Heart left ventricle (tissue), 13 donors: ENCODE data around the gene SCUBE3.

Source experiments
- POLR2A ChIP-seq, 2 donors: fragments of 450-650 bp; IDR thresholded peaks; one replicate each; pipeline ENCODE4 v1.6.1; 2017; ENCODE audit warnings: antibody characterized with exemption in 2 of 2, mild to moderate bottlenecking in 2 of 2, moderate library complexity in 2 of 2
- TF ChIP-seq, protein P1 (sequence below), 12 donors: fragments of 200-600 bp; sonication (generic) in 4 of 12; IDR thresholded peaks; one replicate each; pipeline versions ENCODE4 v1.5.0 to v1.8.0; 2018 to 2022; ENCODE audit warnings: antibody characterized with exemption in 12 of 12, mild to moderate bottlenecking in 5 of 12
- donor health status: ischemic (EF 13 %, LVEDD 7.1; RV severe dilation, severe dysfunction).
- donor health status: DM: no; HTN: yes; CAD: no.
- donor health status: DM: no; HTN: no; CAD: no.
- donor health status: ischemic (EF 25% LVEDD 6.9; RV normal size, moderate dysfunction).
- donor health status: ischemic (EF 25% LVEDD 5.7; RV mildly dilated, moderate dysfunction).
- donor health status: ischemic (EF 35%, LVEDD 5.7; RV mildly dilated, moderate dysfunction).
- donor health status: nonischemic (EF 11% LVEDD 7.7; RV severe dilation, severe dysfunction).
- donor health status: DM: yes; HTN: yes; CAD: no.
- donor health status: PGD.
- donor health status: ischemic (EF 29% LVEDD 5.4; RV normal size, mild dysfunction).
- donor health status: nonischemic (EF 23%, LVEDD 6.1; RV moderate dilation, normal function).

DNA sequence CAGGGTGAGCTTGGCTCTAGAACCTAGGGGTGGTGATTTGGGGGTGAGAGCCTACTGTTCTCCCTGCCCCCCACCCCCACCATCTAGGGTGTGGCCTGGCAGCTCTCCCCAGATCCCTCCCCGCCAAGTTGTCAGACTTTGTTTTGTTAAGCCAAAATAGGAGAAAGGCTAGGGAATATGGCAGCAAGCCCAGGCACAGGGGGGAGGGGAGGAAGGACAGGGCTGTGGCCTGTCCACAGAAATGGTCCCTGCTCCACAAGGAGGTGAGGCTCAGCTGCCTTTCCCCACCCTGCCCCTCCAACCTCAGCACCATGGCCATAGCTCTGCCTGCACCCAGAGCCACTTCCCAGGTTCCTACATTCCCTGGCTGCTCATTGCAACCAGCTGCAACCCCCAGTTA lies 17.2 kb downstream of the SCUBE3 start:
- TF ChIP-seq, protein P1, sequence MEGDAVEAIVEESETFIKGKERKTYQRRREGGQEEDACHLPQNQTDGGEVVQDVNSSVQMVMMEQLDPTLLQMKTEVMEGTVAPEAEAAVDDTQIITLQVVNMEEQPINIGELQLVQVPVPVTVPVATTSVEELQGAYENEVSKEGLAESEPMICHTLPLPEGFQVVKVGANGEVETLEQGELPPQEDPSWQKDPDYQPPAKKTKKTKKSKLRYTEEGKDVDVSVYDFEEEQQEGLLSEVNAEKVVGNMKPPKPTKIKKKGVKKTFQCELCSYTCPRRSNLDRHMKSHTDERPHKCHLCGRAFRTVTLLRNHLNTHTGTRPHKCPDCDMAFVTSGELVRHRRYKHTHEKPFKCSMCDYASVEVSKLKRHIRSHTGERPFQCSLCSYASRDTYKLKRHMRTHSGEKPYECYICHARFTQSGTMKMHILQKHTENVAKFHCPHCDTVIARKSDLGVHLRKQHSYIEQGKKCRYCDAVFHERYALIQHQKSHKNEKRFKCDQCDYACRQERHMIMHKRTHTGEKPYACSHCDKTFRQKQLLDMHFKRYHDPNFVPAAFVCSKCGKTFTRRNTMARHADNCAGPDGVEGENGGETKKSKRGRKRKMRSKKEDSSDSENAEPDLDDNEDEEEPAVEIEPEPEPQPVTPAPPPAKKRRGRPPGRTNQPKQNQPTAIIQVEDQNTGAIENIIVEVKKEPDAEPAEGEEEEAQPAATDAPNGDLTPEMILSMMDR (IDR thresholded peaks at IDR 0.05), result no peak
- no peak for TF ChIP-seq POLR2A (IDR thresholded peaks at IDR 0.05)
